BLaER1 (cell line): ENCODE data around the gene MB.
A peak's percentile ranks its signal among the peaks of the same experiment; 100 is the strongest.
"Not testable (repeated sequence)": the region's sequence is repeated elsewhere in the genome, so short reads cannot be mapped to it uniquely, and the experiment has no call there.

Experiments used
- H3K27ac ChIP-seq: shearing (Covaris generic); formaldehyde crosslinking; 2 replicates; pipeline ENCODE4 v1.8.1; 2022
- H3K27me3 ChIP-seq: shearing (Covaris generic); formaldehyde crosslinking; 2 replicates; pipeline ENCODE4 v1.8.1; 2022
- H3K36me3 ChIP-seq: shearing (Covaris generic); formaldehyde crosslinking; 2 replicates; pipeline ENCODE4 v1.8.1; 2022
- H3K4me1 ChIP-seq: shearing (Covaris generic); formaldehyde crosslinking; 2 replicates; pipeline ENCODE4 v1.8.1; 2022
- H3K4me2 ChIP-seq: shearing (Covaris generic); formaldehyde crosslinking; 2 replicates; pipeline ENCODE4 v1.8.1; 2022
- H3K4me3 ChIP-seq: shearing (Covaris generic); formaldehyde crosslinking; 2 replicates; pipeline ENCODE4 v1.8.1; 2022
- H3K9ac ChIP-seq: shearing (Covaris generic); formaldehyde crosslinking; 2 replicates; pipeline ENCODE4 v1.8.1; 2022
- H3K9me3 ChIP-seq: shearing (Covaris generic); formaldehyde crosslinking; 2 replicates; pipeline ENCODE4 v1.8.1; 2022
- H4K20me1 ChIP-seq: shearing (Covaris generic); formaldehyde crosslinking; 2 replicates; pipeline ENCODE4 v1.8.1; 2022
- Cebpa-rat ChIP-seq: shearing (Covaris generic); IDR thresholded peaks from 2 replicates; pipeline ENCODE4 v1.8.1; 2022

Gene MB

GRCh38 chr22:35629406-35630216 is 12.5 kb upstream of the MB start:
- Histone ChIP-seq H3K27me3 (no peaks in the 10 kb centered on the region), H3K27ac (no peak overlapping the region), H3K36me3 (no peaks in the 10 kb centered on the region), H3K4me1 (peaks cover 47% of the 10 kb centered on the region), H3K4me2 (peak overlapping the region; percentile 60), H3K9ac (no peak overlapping the region), H3K4me3 (no peak overlapping the region), H4K20me1 (no peaks in the 10 kb centered on the region), H3K9me3 (no peaks in the 10 kb centered on the region)
- TF ChIP-seq Cebpa-rat = no peak

GRCh38 chr22:35628732-35629131 is 11.6 kb upstream of the MB start:
- Histone ChIP-seq H3K9ac (no peak overlapping the region), H3K27ac (no peak overlapping the region), H4K20me1 (no peaks in the 10 kb centered on the region)

GRCh38 chr22:35627267-35628041 is 10.3 kb upstream of the MB start:
- Histone ChIP-seq H3K9me3 (no peaks in the 10 kb centered on the region), H3K27ac (no peak overlapping the region), H3K4me2 (peak overlapping the region; percentile 82), H3K4me1 (peaks cover 43% of the 10 kb centered on the region), H3K9ac (peak overlapping the region; percentile 48; the same call in 1 of the 2 replicates), H3K36me3 (no peaks in the 10 kb centered on the region), H3K4me3 (peak overlapping the region; percentile 55), H3K27me3 (no peaks in the 10 kb centered on the region), H4K20me1 (no peaks in the 10 kb centered on the region)
- TF ChIP-seq Cebpa-rat = no peak

More at GRCh38 chr22:35628732-35629131, 11.6 kb upstream of the MB start:
- no peak overlapping the region for H3K4me3 ChIP-seq
- H3K9me3 ChIP-seq = no peaks in the 10 kb centered on the region
- TF ChIP-seq Cebpa-rat = no peak
- 0 out of 2 replicates have a peak overlapping the region, but pooled peaks have one; percentile 60 for H3K4me2 ChIP-seq
- H3K4me1 ChIP-seq = peaks cover 42% of the 10 kb centered on the region
- no peaks in the 10 kb centered on the region for H3K27me3 ChIP-seq
- H3K36me3 ChIP-seq = no peaks in the 10 kb centered on the region

- no peak for TF ChIP-seq Cebpa-rat
- H3K27ac ChIP-seq = no peak overlapping the region
- no peaks in the 10 kb centered on the region for H3K27me3 ChIP-seq
- no peaks in the 10 kb centered on the region for H3K9me3 ChIP-seq
- H3K4me2 ChIP-seq = peak overlapping the region; percentile 47
- H3K36me3 ChIP-seq = no peaks in the 10 kb centered on the region
- H3K9ac ChIP-seq = no peak overlapping the region
- H3K4me3 ChIP-seq = no peak overlapping the region
- no peaks in the 10 kb centered on the region for H4K20me1 ChIP-seq
- peaks cover 46% of the 10 kb centered on the region for H3K4me1 ChIP-seq
Observed at GRCh38 chr22:35625763-35626432, 8.8 kb upstream of the MB start.

GRCh38 chr22:35624547-35624946 is 7.4 kb upstream of the MB start:
- Histone ChIP-seq H3K9me3 (no peaks in the 10 kb centered on the region), H3K27me3 (no peaks in the 10 kb centered on the region), H4K20me1 (no peaks in the 10 kb centered on the region), H3K4me2 (no peak overlapping the region), H3K36me3 (no peaks in the 10 kb centered on the region), H3K4me3 (no peak overlapping the region), H3K4me1 (peaks cover 42% of the 10 kb centered on the region), H3K9ac (no peak overlapping the region), H3K27ac (no peak overlapping the region)
- TF ChIP-seq Cebpa-rat = no peak

- not testable (repeated sequence) for H3K27ac ChIP-seq, H3K36me3 ChIP-seq, H3K4me3 ChIP-seq, H3K4me2 ChIP-seq, H4K20me1 ChIP-seq, H3K27me3 ChIP-seq, H3K9me3 ChIP-seq, H3K9ac ChIP-seq
- peaks cover 35% of the 10 kb centered on the region for H3K4me1 ChIP-seq
Observed at GRCh38 chr22:35623885-35624284, 6.8 kb upstream of the MB start.

GRCh38 chr22:35622191-35622913 is 5.2 kb upstream of the MB start:
- Histone ChIP-seq H3K4me1 (peaks cover 26% of the 10 kb centered on the region), H3K9ac (no peak overlapping the region), H3K4me3 (no peak overlapping the region), H4K20me1 (no peaks in the 10 kb centered on the region), H3K4me2 (no peak overlapping the region), H3K9me3 (no peaks in the 10 kb centered on the region), H3K27ac (no peak overlapping the region), H3K27me3 (no peaks in the 10 kb centered on the region), H3K36me3 (no peaks in the 10 kb centered on the region)
- TF ChIP-seq Cebpa-rat = no peak

- H3K4me2 ChIP-seq = no peak overlapping the region
- H3K36me3 ChIP-seq = no peaks in the 10 kb centered on the region
- H3K4me1 ChIP-seq = peaks cover 26% of the 10 kb centered on the region
- no peak overlapping the region for H3K4me3 ChIP-seq
- H4K20me1 ChIP-seq = no peaks in the 10 kb centered on the region
- no peak for TF ChIP-seq Cebpa-rat
- no peak overlapping the region for H3K9ac ChIP-seq
- no peaks in the 10 kb centered on the region for H3K27me3 ChIP-seq
- H3K9me3 ChIP-seq = no peaks in the 10 kb centered on the region
- H3K27ac ChIP-seq = no peak overlapping the region
Observed at GRCh38 chr22:35621451-35621850, 4.3 kb upstream of the MB start.

- Histone ChIP-seq H3K9me3 (no peaks in the 10 kb centered on the region), H3K27me3 (no peaks in the 10 kb centered on the region), H4K20me1 (no peaks in the 10 kb centered on the region), H3K36me3 (no peaks in the 10 kb centered on the region), H3K4me1 (peaks cover 26% of the 10 kb centered on the region), H3K4me2 (no peak overlapping the region), H3K9ac (no peak overlapping the region), H3K27ac (no peak overlapping the region), H3K4me3 (no peak overlapping the region)
- no peak for TF ChIP-seq Cebpa-rat
Observed at GRCh38 chr22:35620624-35621251, 3.6 kb upstream of the MB start.
